ENCODE data around the gene PCBP4.
A peak's percentile ranks its signal among the peaks of the same experiment; 100 is the strongest.
"Not testable (repeated sequence)": the region's sequence is repeated elsewhere in the genome, so short reads cannot be mapped to it uniquely, and the experiment has no call there.

The PCBP4 gene

GRCh38 chr3:51993657-51994056 is 26.4 kb upstream of the PCBP4 start:
- DNase-seq: not testable (repeated sequence)

GRCh38 chr3:51992017-51992682 is 24.9 kb upstream of the PCBP4 start:
- DNase-seq: no peak

- DNase-seq: not testable (repeated sequence)
Observed at GRCh38 chr3:51990501-51990971, 23.3 kb upstream of the PCBP4 start.

- DNase-seq: no peak
Observed at GRCh38 chr3:51988286-51989146, 21.3 kb upstream of the PCBP4 start.

- DNase-seq: no peak
Observed at GRCh38 chr3:51987568-51987967, 20.3 kb upstream of the PCBP4 start.

- DNase-seq: no peak
Observed at GRCh38 chr3:51986010-51986947, 19.0 kb upstream of the PCBP4 start.

GRCh38 chr3:51985063-51985462 is 17.8 kb upstream of the PCBP4 start:
- DNase-seq: no peak

GRCh38 chr3:51984269-51984647 is 17.0 kb upstream of the PCBP4 start:
- no peak for DNase-seq

GRCh38 chr3:51983578-51984268 is 16.5 kb upstream of the PCBP4 start:
- DNase-seq: no peak

- DNase-seq: peak; percentile 85
Observed at GRCh38 chr3:51982838-51983577, 15.8 kb upstream of the PCBP4 start, which contains the start of gene ACY1. Gene ACY1, plus strand, starts transcription at chr3:51983535. Its CDS starts 530 bp downstream, at chr3:51984065.

- DNase-seq: peak; percentile 63
Observed at GRCh38 chr3:51982352-51982837, 15.1 kb upstream of the PCBP4 start.

- no peak for DNase-seq
Observed at GRCh38 chr3:51980253-51980652, 13.0 kb upstream of the PCBP4 start.

GRCh38 chr3:51978143-51978502 is 10.9 kb upstream of the PCBP4 start:
- no peak for DNase-seq

- DNase-seq: no peak
Observed at GRCh38 chr3:51977446-51978142, 10.3 kb upstream of the PCBP4 start.

GRCh38 chr3:51975852-51976549 is 8.7 kb upstream of the PCBP4 start:
- peak; percentile 62 for DNase-seq

GRCh38 chr3:51974963-51975851 is 8.0 kb upstream of the PCBP4 start, which contains the start of gene ABHD14A:
Gene ABHD14A, plus strand, starts transcription at chr3:51975064. Its CDS starts 72 bp downstream, at chr3:51975136.
- DNase-seq: peak; percentile 47

- no peak for DNase-seq
Observed at GRCh38 chr3:51974277-51974962, 7.2 kb upstream of the PCBP4 start.

- no peak for DNase-seq
Observed at GRCh38 chr3:51971350-51971749, 4.1 kb upstream of the PCBP4 start.
